GM23248 (cell line): ENCODE measurements around the gene MUC3A.
"Not testable (repeated sequence)": the region's sequence is repeated elsewhere in the genome, so short reads cannot be mapped to it uniquely, and the experiment has no call there.

Source experiments
- EZH2 ChIP-seq: fragments of 200-600 bp; sonication (generic); IDR thresholded peaks from 2 replicates; pipeline ENCODE4 v1.6.1; 2018; ENCODE audit warnings: antibody characterized with exemption, mild to moderate bottlenecking; ENCODE audit not compliant: insufficient read depth, poor library complexity, severe bottlenecking
- EZH2phosphoT487 ChIP-seq: fragments of 200-600 bp; sonication (generic); IDR thresholded peaks from 2 replicates; pipeline ENCODE4 v1.6.1; 2018; ENCODE audit warnings: antibody characterized with exemption, moderate library complexity, mild to moderate bottlenecking, low read depth; ENCODE audit not compliant: insufficient read depth

DNA sequence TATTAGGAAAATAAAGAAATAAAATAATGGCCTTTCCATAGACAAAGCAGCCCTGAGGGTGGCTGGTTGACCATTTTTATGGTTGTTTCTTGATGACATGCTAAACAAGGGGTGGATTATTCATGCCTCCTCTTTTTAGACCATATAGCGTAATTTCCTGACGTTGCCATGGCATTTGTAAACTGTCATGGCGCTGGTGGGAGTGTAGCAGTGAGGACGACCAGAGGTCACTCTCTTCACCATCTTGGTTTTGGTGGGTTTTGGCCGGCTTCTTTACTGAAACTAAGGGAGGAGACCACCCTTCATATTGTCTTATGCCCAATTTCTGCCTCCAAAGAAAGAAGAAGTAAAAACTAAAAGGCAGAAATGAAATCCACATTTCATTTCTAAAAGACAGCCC, 30.0 kb upstream of the MUC3A start:
- not testable (repeated sequence) for TF ChIP-seq EZH2phosphoT487, EZH2
